ENCODE measurements around the gene MBD1.

DNA sequence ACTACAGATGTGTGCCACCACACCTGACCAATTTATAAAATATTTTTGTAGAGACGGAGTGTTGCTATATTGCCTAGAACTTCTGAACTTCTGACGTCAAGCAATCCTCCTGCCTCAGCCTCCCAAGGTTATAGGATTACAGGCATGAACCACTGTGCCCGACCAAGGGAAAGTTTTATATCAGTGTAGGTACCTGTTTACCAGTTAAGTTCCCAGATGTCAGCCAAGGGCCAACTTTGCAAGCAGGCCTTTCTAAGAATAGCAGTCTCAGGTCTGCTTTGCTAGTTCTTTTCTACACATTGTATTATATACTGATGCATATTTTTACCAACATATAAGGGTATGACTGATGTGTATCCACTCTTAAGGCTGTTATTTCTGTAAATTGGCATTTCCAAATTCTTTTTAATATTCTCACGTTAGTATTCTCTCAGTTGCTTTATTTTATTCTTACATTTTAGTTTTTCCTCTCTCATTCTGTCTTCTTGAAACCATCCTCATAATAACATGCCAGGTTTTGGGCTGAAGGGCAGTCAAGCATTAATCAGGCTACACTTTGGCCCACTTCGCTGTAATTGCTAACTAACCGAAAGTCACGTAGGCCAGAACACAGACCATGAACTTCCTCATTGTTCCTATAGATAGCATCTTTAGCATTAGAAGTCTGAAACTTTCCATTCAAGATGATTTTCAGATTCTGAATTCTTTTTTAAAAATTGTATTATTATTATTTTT lies 31.1 kb upstream of the MBD1 start:
- TF ChIP-seq, protein P1, sequence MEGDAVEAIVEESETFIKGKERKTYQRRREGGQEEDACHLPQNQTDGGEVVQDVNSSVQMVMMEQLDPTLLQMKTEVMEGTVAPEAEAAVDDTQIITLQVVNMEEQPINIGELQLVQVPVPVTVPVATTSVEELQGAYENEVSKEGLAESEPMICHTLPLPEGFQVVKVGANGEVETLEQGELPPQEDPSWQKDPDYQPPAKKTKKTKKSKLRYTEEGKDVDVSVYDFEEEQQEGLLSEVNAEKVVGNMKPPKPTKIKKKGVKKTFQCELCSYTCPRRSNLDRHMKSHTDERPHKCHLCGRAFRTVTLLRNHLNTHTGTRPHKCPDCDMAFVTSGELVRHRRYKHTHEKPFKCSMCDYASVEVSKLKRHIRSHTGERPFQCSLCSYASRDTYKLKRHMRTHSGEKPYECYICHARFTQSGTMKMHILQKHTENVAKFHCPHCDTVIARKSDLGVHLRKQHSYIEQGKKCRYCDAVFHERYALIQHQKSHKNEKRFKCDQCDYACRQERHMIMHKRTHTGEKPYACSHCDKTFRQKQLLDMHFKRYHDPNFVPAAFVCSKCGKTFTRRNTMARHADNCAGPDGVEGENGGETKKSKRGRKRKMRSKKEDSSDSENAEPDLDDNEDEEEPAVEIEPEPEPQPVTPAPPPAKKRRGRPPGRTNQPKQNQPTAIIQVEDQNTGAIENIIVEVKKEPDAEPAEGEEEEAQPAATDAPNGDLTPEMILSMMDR (IDR thresholded peaks at IDR 0.05; ENCODE audit: low read depth, low read length): no peak
- no peak for TF ChIP-seq EZH2phosphoT487 (IDR thresholded peaks at IDR 0.05; ENCODE audit: low read depth)
